Muscle layer of duodenum (tissue), 2 donors: ENCODE measurements around the gene ZNF492.
"Not testable (repeated sequence)": the region's sequence is repeated elsewhere in the genome, so short reads cannot be mapped to it uniquely, and the experiment has no call there.

ENCODE experiments used
- H3K27ac ChIP-seq: one replicate; pipeline ENCODE4 v1.7.0; 2013; ENCODE audit warnings: mild to moderate bottlenecking, low read length
- H3K27me3 ChIP-seq: one replicate; pipeline ENCODE4 v1.7.0; 2013; ENCODE audit warnings: low read depth, mild to moderate bottlenecking, control low read depth, low read length
- H3K36me3 ChIP-seq, 2 donors: one replicate each; pipeline ENCODE4 v1.7.0; 2013; ENCODE audit warnings: low read length in 2 of 2, control low read depth in 1 of 2, mild to moderate bottlenecking in 1 of 2; ENCODE audit not compliant: insufficient read depth in 2 of 2, control insufficient read depth in 1 of 2
- H3K4me1 ChIP-seq, 2 donors: one replicate each; pipeline ENCODE4 v1.7.0; 2013; ENCODE audit warnings: low read length in 2 of 2, mild to moderate bottlenecking in 2 of 2, control low read depth in 1 of 2, moderate library complexity in 1 of 2; ENCODE audit not compliant: insufficient read depth in 2 of 2, control insufficient read depth in 1 of 2
- H3K4me3 ChIP-seq, 2 donors: one replicate each; pipeline ENCODE4 v1.7.0; 2013; ENCODE audit warnings: low read length in 2 of 2, low read depth in 1 of 2, mild to moderate bottlenecking in 1 of 2
- H3K9me3 ChIP-seq, 2 donors: one replicate each; pipeline ENCODE4 v1.7.0; 2013; ENCODE audit warnings: low read length in 2 of 2, control low read depth in 1 of 2, mild to moderate bottlenecking in 1 of 2; ENCODE audit not compliant: control insufficient read depth in 1 of 2
- donor health status: healthy.

The ZNF492 gene

DNA sequence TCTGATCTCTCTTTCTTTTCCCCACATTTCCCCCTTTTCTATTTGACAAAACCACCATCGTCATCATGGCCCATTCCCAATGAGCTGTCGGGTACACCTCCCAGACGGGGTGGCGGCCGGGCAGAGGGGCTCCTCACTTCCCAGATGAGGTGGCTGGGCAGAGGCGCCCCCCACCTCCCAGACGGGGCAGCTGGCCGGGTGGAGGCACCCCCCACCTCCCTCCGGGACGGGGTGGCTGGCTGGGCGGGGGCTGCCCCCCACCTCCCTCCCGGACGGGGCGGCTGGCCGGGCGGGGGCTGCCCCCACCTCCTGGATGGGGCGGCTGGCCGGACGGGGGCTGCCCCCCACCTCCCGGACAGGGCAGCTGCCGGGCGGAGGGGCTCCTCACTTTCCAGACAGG is 68.5 kb downstream of the ZNF492 start:
- not testable (repeated sequence) for H3K27ac ChIP-seq, H3K4me3 ChIP-seq, H3K36me3 ChIP-seq, H3K4me1 ChIP-seq, H3K27me3 ChIP-seq
- H3K9me3 ChIP-seq, result peaks cover 0 to 14% of the 10 kb centered on the region in 2 donors

GRCh38 chr19:22703096-22703495 is 69.0 kb downstream of the ZNF492 start:
- H3K4me1 ChIP-seq, H3K27me3 ChIP-seq, H3K36me3 ChIP-seq, H3K4me3 ChIP-seq, H3K27ac ChIP-seq: not testable (repeated sequence)
- H3K9me3 ChIP-seq, result peaks cover 0 to 14% of the 10 kb centered on the region in 2 donors

- H3K4me3 ChIP-seq, result no peak overlapping the region
- no peaks in the 10 kb centered on the region for H3K36me3 ChIP-seq
- no peak overlapping the region for H3K27ac ChIP-seq
- no peaks in the 10 kb centered on the region for H3K4me1 ChIP-seq
- no peaks in the 10 kb centered on the region for H3K27me3 ChIP-seq
- peaks cover 0 to 7% of the 10 kb centered on the region in 2 donors for H3K9me3 ChIP-seq
These were observed 74.9 kb downstream of the ZNF492 start for GRCh38 chr19:22708983-22709382.
